Measurements from ENCODE around the gene KSR2.

Gene KSR2

DNA sequence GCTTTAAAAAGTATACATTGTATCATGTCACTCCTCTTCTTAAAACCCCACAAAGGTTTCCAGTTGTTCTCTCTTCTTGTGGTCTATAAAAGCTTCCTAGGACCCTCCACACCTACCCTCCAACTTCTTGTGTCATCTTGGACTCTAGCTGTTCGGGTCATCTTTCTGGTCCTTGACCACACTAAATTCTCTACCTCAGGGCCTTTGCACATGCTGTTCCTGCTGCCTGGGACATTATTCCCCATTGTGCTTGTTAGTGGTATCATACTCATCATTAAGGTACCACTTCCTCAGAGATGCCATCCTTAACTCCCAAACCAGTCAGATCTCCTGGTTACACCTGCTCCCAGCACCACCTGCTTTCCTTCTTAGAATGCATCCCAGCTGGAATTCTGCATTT is 294.0 kb downstream of the KSR2 start:
- no peak overlapping the region for H3K4me3 ChIP-seq (ENCODE audit: control insufficient read depth, low read depth, low read length)
- no peak for DNase-seq (ENCODE audit: low read depth)

DNA sequence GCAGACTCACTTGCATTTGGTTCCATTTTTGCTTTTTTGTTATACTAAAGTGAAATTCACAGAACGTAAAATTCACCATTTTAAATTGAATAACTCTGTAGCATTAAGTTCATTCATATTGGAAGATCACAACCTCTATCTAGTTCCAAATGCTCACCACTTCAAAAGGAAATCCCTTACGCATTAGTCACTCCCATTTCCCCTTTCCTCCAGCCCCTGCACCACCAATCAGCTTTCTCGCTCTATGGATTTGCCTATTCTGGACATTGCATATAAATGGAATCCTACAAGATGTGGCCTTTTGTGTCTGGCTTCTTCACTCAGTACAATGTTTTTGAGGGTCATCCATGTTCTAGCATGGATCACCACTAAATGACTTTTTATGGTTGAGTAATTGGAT is 294.5 kb downstream of the KSR2 start:
- no peak overlapping the region for H3K4me3 ChIP-seq (ENCODE audit: control insufficient read depth, low read depth, low read length)

More for the DNA sequence above, 294.0 kb downstream of the KSR2 start:
- TF ChIP-seq, protein P1, sequence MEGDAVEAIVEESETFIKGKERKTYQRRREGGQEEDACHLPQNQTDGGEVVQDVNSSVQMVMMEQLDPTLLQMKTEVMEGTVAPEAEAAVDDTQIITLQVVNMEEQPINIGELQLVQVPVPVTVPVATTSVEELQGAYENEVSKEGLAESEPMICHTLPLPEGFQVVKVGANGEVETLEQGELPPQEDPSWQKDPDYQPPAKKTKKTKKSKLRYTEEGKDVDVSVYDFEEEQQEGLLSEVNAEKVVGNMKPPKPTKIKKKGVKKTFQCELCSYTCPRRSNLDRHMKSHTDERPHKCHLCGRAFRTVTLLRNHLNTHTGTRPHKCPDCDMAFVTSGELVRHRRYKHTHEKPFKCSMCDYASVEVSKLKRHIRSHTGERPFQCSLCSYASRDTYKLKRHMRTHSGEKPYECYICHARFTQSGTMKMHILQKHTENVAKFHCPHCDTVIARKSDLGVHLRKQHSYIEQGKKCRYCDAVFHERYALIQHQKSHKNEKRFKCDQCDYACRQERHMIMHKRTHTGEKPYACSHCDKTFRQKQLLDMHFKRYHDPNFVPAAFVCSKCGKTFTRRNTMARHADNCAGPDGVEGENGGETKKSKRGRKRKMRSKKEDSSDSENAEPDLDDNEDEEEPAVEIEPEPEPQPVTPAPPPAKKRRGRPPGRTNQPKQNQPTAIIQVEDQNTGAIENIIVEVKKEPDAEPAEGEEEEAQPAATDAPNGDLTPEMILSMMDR (IDR thresholded peaks at IDR 0.05; ENCODE audit: control insufficient read depth, insufficient read depth, low read depth, low read length, missing control alignments), result no peak

DNA sequence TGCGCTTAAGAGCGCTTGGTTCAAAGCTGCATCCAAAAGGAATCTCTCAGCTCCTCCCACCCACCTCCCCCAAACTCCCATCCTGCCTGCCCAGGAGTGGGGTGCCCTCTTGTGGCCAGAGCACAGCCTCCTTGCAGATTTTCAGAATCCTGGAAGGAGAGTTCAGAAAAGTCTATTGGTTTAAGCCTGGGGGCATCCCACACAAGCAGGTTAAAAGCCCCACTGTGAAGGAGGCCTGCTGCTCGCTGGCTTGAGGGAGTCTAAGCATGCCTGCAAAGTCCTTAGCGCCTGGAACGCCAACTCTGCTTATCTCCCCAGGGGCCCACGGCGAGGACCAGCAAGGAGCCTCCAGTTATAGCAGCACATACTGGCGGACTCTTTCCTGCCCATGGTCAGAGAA is 297.1 kb downstream of the KSR2 start:
- DNase-seq (ENCODE audit: low read depth), result no peak
- TF ChIP-seq, protein P1 (IDR thresholded peaks at IDR 0.05; ENCODE audit: control insufficient read depth, insufficient read depth, low read depth, low read length, missing control alignments), result peak; percentile 64

More for the DNA sequence above, 294.5 kb downstream of the KSR2 start:
- TF ChIP-seq, protein P1 (IDR thresholded peaks at IDR 0.05; ENCODE audit: control insufficient read depth, insufficient read depth, low read depth, low read length, missing control alignments), result no peak
- no peak for DNase-seq (ENCODE audit: low read depth)

DNA sequence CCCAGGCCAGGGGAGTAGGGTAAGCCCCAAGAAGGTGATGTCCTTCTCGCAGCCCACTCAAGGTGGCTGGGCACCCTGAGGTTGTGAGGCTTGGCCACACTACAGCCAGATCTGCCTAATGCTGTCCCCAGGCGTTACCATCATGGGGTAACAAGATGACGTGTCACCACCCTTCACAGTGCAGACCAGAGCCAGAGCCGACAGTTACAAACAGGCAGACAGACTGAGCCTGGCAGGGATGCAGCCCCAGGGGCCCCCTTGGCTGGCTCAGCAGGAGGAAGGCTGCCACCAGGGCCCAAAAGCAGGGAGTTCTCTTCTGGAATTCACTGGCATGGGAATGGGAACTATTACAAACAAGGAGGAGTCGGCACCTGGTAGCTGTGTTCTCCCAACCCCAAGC is 304.6 kb downstream of the KSR2 start:
- TF ChIP-seq, protein P1 (IDR thresholded peaks at IDR 0.05; ENCODE audit: control insufficient read depth, insufficient read depth, low read depth, low read length, missing control alignments), result no peak
- H3K4me3 ChIP-seq (ENCODE audit: control insufficient read depth, low read depth, low read length), result no peak overlapping the region
- DNase-seq (ENCODE audit: low read depth), result no peak

More for the DNA sequence above, 297.1 kb downstream of the KSR2 start:
- H3K4me3 ChIP-seq (ENCODE audit: control insufficient read depth, low read depth, low read length), result no peak overlapping the region

DNA sequence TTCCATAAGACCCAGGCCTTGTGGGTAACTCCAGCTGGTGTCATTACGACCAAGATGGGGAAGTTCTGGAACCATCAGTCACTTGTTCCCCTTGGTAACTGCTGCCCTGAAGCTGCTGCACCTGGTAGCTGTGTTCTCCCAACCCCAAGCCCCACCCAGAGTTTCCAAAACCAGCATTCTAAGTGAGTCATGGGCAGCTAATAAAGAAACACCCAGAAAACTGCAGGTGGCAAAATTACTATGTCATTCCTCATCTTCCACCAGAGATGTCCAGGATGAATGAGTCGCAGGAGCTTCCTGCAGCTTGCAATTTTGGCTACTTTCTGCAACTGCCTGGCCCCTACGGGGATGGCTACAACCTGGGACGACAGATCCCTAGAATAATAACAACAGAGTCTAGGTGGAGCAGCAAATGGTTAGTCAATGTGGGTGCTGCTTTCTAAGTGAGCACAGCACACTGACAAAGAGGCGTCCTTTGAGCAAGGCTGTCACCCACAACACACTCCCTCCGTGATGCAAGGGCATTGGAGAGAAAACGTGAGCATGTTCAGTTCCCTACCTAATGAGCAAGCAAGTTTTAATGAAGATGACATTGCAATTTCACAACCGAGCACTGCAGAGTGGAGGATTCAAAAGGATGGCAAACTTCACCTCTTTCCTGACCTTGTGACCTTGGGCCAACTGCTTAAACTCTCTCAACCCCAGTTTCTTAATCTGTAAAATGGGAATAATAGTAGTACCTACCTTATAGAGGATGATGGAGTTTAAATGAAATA is 306.0 kb downstream of the KSR2 start:
- H3K4me3 ChIP-seq (ENCODE audit: control insufficient read depth, low read depth, low read length), result no peak overlapping the region
- TF ChIP-seq, protein P1 (IDR thresholded peaks at IDR 0.05; ENCODE audit: control insufficient read depth, insufficient read depth, low read depth, low read length, missing control alignments), result no peak
- DNase-seq (ENCODE audit: low read depth), result no peak

DNA sequence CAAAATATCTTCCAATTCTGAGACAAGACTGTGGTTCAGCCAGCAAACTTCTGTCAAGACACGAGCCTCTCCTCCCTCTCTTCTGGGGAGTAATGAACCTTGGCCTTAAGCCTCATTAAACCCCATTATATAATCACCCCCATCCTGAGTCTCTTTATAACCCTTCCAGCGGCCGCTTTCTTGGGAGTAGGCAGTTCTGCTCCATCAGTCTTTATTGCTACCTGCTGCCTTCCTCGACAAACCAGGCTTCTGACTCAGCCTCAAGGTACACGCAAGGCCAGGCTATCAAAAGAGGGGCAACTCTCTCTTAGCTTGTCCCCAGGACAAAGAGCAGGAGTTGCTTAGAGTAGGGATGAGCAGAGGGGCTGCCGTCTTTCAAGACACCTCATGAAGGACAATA is 306.6 kb downstream of the KSR2 start:
- TF ChIP-seq, protein P1 (IDR thresholded peaks at IDR 0.05; ENCODE audit: control insufficient read depth, insufficient read depth, low read depth, low read length, missing control alignments), result no peak
- no peak for DNase-seq (ENCODE audit: low read depth)

More for the DNA sequence above, 306.6 kb downstream of the KSR2 start:
- H3K4me3 ChIP-seq (ENCODE audit: control insufficient read depth, low read depth, low read length), result no peak overlapping the region
